GM20000 (cell line): ENCODE data around the gene MIB1.
"Not testable (repeated sequence)": the region's sequence is repeated elsewhere in the genome, so short reads cannot be mapped to it uniquely, and the experiment has no call there.

ENCODE experiments used
- DNase-seq: peaks from one replicate; pipeline ENCODE4 v3.0.0; 2012; ENCODE audit warnings: low spot score
- TF ChIP-seq, protein P1 (sequence below): IDR thresholded peaks from 2 replicates; pipeline ENCODE4 v1.5.1; 2012; ENCODE audit warnings: mild to moderate bottlenecking, control low read depth; ENCODE audit errors: extremely low read depth, missing control alignments

MIB1 gene

DNA sequence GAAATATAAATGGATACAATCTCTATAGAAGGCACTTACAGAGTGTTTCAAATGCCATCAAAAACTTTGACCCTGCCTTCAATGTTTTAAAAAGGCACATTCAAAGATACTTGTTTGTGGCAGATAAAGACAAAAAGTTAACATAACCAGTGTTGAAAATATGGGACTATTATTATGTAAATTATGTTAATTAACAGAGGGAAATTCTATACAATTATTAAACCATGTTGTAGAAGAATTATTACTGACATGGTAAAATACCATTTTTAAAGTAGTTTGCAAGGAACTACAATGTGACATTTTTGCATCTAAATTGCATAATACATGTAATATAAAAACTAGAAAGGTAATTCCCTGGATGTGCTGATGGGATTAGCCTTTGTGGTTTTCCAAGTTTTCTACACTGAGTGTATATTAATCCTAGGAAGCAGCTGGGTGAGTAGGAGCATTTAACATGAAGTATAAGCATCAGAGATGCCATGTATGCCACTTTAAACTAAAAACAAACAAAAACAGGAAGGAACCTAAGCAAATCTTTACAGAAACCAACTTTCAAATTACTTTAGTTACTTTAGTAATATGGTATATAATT is 21.7 kb downstream of the MIB1 start:
- TF ChIP-seq, protein P1, sequence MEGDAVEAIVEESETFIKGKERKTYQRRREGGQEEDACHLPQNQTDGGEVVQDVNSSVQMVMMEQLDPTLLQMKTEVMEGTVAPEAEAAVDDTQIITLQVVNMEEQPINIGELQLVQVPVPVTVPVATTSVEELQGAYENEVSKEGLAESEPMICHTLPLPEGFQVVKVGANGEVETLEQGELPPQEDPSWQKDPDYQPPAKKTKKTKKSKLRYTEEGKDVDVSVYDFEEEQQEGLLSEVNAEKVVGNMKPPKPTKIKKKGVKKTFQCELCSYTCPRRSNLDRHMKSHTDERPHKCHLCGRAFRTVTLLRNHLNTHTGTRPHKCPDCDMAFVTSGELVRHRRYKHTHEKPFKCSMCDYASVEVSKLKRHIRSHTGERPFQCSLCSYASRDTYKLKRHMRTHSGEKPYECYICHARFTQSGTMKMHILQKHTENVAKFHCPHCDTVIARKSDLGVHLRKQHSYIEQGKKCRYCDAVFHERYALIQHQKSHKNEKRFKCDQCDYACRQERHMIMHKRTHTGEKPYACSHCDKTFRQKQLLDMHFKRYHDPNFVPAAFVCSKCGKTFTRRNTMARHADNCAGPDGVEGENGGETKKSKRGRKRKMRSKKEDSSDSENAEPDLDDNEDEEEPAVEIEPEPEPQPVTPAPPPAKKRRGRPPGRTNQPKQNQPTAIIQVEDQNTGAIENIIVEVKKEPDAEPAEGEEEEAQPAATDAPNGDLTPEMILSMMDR = no peak
- no peak for DNase-seq

DNA sequence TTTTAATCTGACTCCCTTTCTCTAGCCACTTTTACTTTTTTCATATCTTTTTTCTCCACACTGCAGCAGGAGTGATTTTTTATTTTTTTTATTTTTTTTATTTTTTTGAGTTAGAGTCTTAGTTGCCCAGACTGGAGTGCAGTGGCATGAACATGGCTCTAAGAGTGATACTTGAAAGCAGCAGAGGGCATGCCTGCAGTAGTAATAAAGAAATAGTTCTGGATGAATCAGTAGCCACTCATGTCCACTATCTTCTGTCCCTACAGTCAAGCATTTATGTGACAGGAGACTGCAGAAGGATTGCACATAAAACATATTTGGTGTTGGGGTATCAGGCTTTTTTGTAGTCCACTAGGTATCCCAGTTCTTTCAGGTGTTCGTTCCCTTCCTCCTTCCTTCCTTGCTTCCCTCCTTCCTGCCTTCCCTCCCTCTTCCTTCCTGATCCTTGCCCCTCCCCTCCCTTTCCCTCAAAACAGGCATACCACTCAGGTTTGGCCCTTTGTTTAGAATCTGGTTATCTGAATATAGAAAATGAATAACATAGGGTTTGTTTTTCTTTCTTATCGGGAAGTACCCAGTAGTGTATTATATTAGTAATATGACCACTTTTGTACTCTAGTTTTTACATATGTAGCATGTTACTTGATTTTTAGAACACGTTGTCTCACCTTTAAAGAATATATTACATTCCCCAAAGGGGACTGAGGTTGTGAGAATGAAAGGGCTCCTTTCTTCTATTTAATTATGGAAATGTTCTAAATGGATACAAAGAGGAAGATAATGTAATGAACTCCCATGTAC is 23.5 kb downstream of the MIB1 start:
- no peak for DNase-seq
- TF ChIP-seq, protein P1 = no peak

DNA sequence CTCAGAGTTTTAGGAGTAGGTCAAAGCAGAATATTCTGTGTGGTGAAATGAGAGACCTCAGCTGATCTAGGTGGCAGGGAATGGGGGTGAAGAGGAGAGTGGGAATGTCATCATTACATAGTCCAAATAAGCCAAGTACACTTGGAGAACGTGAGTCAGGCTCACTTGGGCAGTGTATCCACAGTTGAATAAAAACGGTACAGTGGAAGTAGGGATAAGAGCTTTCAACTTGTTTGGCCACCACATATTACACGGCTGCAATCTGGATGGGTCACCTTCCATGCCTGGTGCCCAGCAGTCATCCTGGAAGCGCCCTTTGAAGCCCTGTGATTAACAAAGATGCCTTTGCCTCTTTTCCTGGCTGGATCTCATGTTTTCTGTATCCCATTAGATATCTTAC is 28.6 kb downstream of the MIB1 start:
- TF ChIP-seq, protein P1 = no peak
- DNase-seq = no peak

DNA sequence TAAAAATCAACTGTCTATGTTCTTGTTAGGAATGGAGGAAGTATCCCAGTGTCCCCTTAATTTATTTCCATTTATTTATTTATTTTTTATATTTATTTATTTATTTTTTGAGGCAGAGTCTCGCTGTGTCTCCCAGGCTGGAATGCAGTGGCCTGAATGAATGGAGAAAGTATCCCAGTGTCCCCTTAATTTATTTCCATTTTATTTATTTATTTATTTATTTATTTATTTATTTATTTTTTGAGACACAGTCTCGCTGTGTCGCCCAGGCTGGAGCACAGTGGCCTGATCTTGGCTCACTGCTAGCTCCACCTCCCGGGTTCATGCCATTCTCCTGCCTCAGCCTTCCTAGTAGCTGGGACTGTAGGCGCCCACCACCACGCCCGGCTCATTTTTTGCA is 34.1 kb downstream of the MIB1 start:
- TF ChIP-seq, protein P1 = no peak
- no peak for DNase-seq

DNA sequence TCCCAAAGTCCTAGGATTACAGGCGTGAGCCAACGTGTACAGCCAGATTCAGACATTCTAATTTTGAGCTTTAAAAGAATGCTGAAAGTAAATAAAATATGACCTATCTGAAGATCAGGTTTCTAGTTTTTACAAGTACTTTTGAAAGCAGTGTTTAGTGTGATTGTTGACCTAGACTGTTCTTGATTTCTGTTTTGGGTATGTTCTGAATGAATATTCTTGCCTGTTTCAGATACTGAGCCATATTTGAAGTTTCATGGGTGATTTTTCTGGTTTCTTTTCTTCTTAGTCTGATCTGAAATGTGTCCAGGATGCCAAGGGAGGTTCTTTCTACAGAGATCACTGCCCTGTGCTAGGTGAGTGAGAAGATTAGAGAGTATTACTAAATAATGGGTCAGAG is 37.2 kb downstream of the MIB1 start:
- TF ChIP-seq, protein P1 = no peak
- DNase-seq = peak; percentile 5

DNA sequence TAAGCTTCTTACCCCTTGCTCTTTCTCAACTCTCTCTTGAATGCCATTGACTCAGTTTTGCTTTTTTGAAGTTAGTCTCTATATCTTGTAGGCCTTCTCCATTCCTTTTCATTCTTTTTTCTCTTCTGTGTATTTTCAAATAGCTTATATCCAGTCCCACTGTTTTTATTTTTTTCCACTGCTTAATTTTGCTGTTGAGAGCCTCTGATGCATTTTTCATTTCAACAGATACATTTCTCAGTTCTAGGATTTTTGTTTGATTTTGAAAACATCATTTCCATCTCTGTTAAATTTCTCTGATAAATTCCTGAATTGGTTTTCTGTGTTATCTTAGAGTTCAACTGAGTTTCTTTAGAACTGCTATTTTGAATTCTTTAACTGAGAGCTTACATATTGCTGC is 45.9 kb downstream of the MIB1 start:
- TF ChIP-seq, protein P1 = no peak
- no peak for DNase-seq

DNA sequence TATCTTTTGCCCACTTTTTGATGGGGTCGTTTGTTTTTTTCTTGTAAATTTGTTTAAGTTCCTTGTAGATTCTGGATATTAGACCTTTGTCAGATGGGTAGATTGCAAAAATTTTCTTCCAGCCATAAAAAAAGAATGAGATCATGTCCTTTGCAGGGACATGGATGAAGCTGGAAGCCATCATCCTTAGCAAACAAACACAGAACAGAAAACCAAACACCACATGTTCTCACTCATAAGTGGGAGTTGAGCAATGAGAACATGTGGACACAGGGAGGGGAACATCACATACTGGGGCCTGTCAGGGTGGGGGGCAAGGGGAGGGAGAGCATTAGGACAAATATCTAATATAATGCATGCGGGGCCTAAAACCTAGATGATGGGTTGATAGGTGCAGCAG is 55.5 kb downstream of the MIB1 start:
- not testable (repeated sequence) for DNase-seq

DNA sequence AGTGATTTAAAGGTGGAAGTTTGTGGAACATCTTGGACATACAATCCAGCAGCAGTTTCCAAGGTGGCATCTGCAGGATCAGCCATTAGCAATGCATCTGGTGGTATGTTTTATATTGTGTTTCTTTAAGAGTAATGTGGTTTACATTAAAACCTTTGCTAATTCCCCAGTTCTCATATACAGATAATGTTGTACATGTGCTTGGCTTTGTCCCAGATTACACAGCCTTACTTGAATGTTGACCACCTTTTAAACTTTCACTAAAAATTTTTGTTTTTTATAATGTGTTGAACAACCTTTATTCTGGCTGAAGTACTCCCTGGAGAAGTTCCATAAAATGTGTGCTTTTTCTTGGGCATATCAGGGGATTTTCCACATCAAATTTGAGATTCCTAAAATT is 57.5 kb downstream of the MIB1 start:
- DNase-seq = no peak
- TF ChIP-seq, protein P1 = no peak
